ENCODE results near the gene REEP3.

Gene REEP3

GRCh38 chr10:63671317-63671937 lies 150.2 kb downstream of the REEP3 start:
- no peak for DNase-seq

GRCh38 chr10:63672491-63672890 lies 151.3 kb downstream of the REEP3 start:
- no peak for DNase-seq

- no peak for DNase-seq
Measured at GRCh38 chr10:63673246-63673645, 152.0 kb downstream of the REEP3 start.

- no peak for DNase-seq
Measured at GRCh38 chr10:63673846-63674245, 152.6 kb downstream of the REEP3 start.

Data from NCI-H1417 treated with DMSO at 0.1 percent for 48 hours (cell line).